Activated CD4-positive, alpha-beta T cell treated with anti-CD3 and anti-CD28 coated beads for 48 hours (primary cell): ENCODE data around the gene ATIC.

Experiments
- DNase-seq: peaks from one replicate; pipeline ENCODE4 v3.0.0-alpha.2; 2020

Gene ATIC

GRCh38 chr2:215377283-215377682 is 65.4 kb downstream of the ATIC start:
- no peak for DNase-seq

GRCh38 chr2:215378045-215378444 is 66.2 kb downstream of the ATIC start:
- no peak for DNase-seq

- DNase-seq, result no peak
These were observed 67.2 kb downstream of the ATIC start for GRCh38 chr2:215379039-215379438.

- no peak for DNase-seq
These were observed 68.1 kb downstream of the ATIC start for GRCh38 chr2:215379948-215380347.

- DNase-seq, result no peak
These were observed 68.8 kb downstream of the ATIC start for GRCh38 chr2:215380699-215381098.

- no peak for DNase-seq
These were observed 70.2 kb downstream of the ATIC start for GRCh38 chr2:215382011-215382410.

- no peak for DNase-seq
These were observed 70.6 kb downstream of the ATIC start for GRCh38 chr2:215382480-215382879.

- no peak for DNase-seq
These were observed 71.9 kb downstream of the ATIC start for GRCh38 chr2:215383652-215384279.

GRCh38 chr2:215384710-215385109 is 72.9 kb downstream of the ATIC start:
- no peak for DNase-seq

GRCh38 chr2:215386566-215386965 is 74.7 kb downstream of the ATIC start:
- no peak for DNase-seq

GRCh38 chr2:215388002-215388728 is 76.3 kb downstream of the ATIC start:
- DNase-seq, result no peak

GRCh38 chr2:215390550-215390913 is 78.7 kb downstream of the ATIC start:
- DNase-seq, result no peak

GRCh38 chr2:215391531-215391930 is 79.7 kb downstream of the ATIC start:
- no peak for DNase-seq

GRCh38 chr2:215392164-215392563 is 80.3 kb downstream of the ATIC start:
- no peak for DNase-seq

- DNase-seq, result no peak
These were observed 80.9 kb downstream of the ATIC start for GRCh38 chr2:215392687-215393270.

GRCh38 chr2:215394102-215394805 is 82.4 kb downstream of the ATIC start:
- no peak for DNase-seq

- no peak for DNase-seq
These were observed 84.0 kb downstream of the ATIC start for GRCh38 chr2:215395687-215396460.

- DNase-seq, result no peak
These were observed 84.9 kb downstream of the ATIC start for GRCh38 chr2:215396595-215397313.

GRCh38 chr2:215397632-215398341 is 85.9 kb downstream of the ATIC start:
- no peak for DNase-seq

- no peak for DNase-seq
These were observed 87.3 kb downstream of the ATIC start for GRCh38 chr2:215399067-215399716.
